ENCODE measurements around the gene SH3TC1. TPM values are rescaled to one million over a fixed set of nuclear protein-coding genes. Genes with fewer than 3 reads are reported as not detected.

The SH3TC1 gene
- total and polyA plus RNA-seq, 4 donors: 6.5 to 34.6 (median 25.8) TPM

DNA sequence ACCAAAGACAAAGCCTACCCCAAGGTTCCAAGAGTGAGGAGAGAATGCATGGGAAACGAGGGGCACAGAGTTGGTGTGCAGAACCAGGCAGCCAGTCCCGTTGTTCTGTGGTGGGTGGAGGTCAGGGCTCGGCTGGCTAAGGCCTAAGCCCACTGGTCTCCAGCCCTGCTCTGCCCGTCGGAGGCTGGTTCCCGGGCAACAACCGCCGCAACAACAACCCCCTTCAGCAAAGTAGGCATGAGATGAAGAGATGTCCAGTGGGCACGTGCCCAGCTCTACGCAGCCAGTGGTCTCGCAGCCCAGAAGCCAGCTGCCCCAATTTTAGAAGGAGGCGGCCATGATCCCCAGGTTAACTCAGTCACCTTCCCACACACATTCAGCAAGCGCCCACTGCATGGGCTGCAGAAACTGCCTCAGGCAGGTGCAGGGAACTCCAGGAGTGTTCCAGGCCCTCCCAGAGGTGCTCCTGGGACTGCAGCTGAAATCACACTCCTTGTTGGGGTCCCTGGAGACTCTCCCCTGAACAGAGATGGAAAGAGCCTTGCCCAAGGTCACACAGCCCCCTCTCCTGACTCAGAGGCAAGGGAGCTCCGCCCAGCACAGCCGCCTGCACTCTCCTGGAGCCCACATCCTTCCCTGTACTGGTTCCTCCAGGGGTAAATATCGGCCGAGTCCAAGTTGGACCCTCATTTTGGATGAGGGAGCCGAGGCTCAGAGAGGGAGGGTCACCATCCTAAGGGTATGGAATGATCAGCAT, 45.1 kb downstream of the SH3TC1 start:
- Histone ChIP-seq H3K9ac (ENCODE audit: low read depth in 1 of 2, low read length in 2 of 2) (no peak overlapping the region), H3K27me3 (ENCODE audit: control insufficient read depth in 4 of 4, insufficient read depth in 4 of 4, low read length in 3 of 4) (no peaks in the 10 kb centered on the region), H3K9me3 (ENCODE audit: control insufficient read depth in 4 of 4, low read length in 3 of 4) (no peaks in the 10 kb centered on the region), H3K4me1 (ENCODE audit: control insufficient read depth in 4 of 4, insufficient read depth in 4 of 4, low read length in 3 of 4) (peaks cover 13 to 28% (median 18%) of the 10 kb centered on the region in 4 donors), H3K4me3 (ENCODE audit: low read depth in 1 of 3, low read length in 3 of 3) (no peak overlapping the region), H3K36me3 (ENCODE audit: control insufficient read depth in 4 of 4, insufficient read depth in 3 of 4, low read depth in 1 of 4, low read length in 3 of 4) (peaks cover under 1 to 10% (median 4%) of the 10 kb centered on the region in 4 donors), H3K27ac (ENCODE audit: low read depth in 1 of 2, low read length in 2 of 2) (no peak overlapping the region)
- TF ChIP-seq, protein P1, sequence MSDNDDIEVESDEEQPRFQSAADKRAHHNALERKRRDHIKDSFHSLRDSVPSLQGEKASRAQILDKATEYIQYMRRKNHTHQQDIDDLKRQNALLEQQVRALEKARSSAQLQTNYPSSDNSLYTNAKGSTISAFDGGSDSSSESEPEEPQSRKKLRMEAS (IDR thresholded peaks at IDR 0.05): no peak
- TF ChIP-seq RAD21 (IDR thresholded peaks at IDR 0.05): no peak
- no peak for TF ChIP-seq HNF4A (conservative IDR thresholded peaks at IDR 0.05)
- TF ChIP-seq, protein P2, sequence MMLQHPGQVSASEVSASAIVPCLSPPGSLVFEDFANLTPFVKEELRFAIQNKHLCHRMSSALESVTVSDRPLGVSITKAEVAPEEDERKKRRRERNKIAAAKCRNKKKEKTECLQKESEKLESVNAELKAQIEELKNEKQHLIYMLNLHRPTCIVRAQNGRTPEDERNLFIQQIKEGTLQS (IDR thresholded peaks at IDR 0.05): no peak
- TF ChIP-seq, protein P3, sequence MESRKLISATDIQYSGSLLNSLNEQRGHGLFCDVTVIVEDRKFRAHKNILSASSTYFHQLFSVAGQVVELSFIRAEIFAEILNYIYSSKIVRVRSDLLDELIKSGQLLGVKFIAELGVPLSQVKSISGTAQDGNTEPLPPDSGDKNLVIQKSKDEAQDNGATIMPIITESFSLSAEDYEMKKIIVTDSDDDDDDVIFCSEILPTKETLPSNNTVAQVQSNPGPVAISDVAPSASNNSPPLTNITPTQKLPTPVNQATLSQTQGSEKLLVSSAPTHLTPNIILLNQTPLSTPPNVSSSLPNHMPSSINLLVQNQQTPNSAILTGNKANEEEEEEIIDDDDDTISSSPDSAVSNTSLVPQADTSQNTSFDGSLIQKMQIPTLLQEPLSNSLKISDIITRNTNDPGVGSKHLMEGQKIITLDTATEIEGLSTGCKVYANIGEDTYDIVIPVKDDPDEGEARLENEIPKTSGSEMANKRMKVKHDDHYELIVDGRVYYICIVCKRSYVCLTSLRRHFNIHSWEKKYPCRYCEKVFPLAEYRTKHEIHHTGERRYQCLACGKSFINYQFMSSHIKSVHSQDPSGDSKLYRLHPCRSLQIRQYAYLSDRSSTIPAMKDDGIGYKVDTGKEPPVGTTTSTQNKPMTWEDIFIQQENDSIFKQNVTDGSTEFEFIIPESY (IDR thresholded peaks at IDR 0.05): no peak
- TF ChIP-seq JUND (IDR thresholded peaks at IDR 0.05): no peak
- TF ChIP-seq SP1 (IDR thresholded peaks at IDR 0.05): no peak
- TF ChIP-seq YY1 (IDR thresholded peaks at IDR 0.05): no peak
- no peak for TF ChIP-seq TAF1 (conservative IDR thresholded peaks at IDR 0.05)
- TF ChIP-seq, protein P4, sequence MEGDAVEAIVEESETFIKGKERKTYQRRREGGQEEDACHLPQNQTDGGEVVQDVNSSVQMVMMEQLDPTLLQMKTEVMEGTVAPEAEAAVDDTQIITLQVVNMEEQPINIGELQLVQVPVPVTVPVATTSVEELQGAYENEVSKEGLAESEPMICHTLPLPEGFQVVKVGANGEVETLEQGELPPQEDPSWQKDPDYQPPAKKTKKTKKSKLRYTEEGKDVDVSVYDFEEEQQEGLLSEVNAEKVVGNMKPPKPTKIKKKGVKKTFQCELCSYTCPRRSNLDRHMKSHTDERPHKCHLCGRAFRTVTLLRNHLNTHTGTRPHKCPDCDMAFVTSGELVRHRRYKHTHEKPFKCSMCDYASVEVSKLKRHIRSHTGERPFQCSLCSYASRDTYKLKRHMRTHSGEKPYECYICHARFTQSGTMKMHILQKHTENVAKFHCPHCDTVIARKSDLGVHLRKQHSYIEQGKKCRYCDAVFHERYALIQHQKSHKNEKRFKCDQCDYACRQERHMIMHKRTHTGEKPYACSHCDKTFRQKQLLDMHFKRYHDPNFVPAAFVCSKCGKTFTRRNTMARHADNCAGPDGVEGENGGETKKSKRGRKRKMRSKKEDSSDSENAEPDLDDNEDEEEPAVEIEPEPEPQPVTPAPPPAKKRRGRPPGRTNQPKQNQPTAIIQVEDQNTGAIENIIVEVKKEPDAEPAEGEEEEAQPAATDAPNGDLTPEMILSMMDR (IDR thresholded peaks at IDR 0.05; ENCODE audit: low read depth, low read length, missing input control): no peak
- TF ChIP-seq FOXA1 (IDR thresholded peaks at IDR 0.05): no peak
- no peak for TF ChIP-seq FOXA2 (IDR thresholded peaks at IDR 0.05)
- WGBS: 92% methylated on average over 18 of the region's 18 CpGs
- DNase-seq (ENCODE audit: low spot score): no peak

DNA sequence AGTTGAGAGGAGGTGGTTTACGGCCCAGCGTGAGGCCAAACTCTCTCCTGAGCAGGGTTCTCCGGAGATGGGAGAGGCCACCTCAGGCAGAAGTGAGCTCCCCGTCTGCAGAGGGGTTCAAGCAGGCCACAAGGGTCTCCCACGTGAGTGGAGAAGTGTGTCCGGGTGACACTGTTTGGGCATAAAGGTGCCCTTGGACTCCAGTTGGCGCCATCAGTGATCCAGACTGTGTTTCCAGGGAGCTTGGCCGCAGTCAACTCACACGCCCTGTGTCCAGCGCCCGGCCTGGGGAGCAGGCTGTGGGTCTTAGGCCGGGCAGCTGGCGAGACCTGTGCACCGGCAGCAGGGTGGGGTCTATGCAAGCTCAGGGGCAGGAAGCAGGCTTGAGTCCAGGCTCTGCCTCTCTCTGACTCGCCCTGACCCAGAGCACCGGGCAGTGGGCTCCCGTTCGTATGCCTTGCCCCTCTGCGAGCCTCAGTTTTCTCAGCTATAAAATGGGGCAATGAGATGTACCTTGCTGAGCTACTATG, 45.9 kb downstream of the SH3TC1 start:
- TF ChIP-seq, protein P2 (IDR thresholded peaks at IDR 0.05): no peak
- TF ChIP-seq, protein P1 (IDR thresholded peaks at IDR 0.05): no peak
- TF ChIP-seq, protein P4 (IDR thresholded peaks at IDR 0.05; ENCODE audit: low read depth, low read length, missing input control): no peak
- TF ChIP-seq GABPA (IDR thresholded peaks at IDR 0.05 in 1 of 2, conservative IDR thresholded peaks at IDR 0.05 in 1 of 2) (no peak), FOXA1 (IDR thresholded peaks at IDR 0.05) (no peak), TAF1 (conservative IDR thresholded peaks at IDR 0.05) (no peak), SP1 (IDR thresholded peaks at IDR 0.05) (no peak)
- 96% methylated on average over 19 of the region's 19 CpGs for WGBS
- peaks cover 13 to 28% (median 18%) of the 10 kb centered on the region in 4 donors for H3K4me1 ChIP-seq (ENCODE audit: control insufficient read depth in 4 of 4, insufficient read depth in 4 of 4, low read length in 3 of 4)
- H3K27me3 ChIP-seq (ENCODE audit: control insufficient read depth in 4 of 4, insufficient read depth in 4 of 4, low read length in 3 of 4): no peaks in the 10 kb centered on the region
- peaks cover 0 to 6% (median 3%) of the 10 kb centered on the region in 4 donors for H3K36me3 ChIP-seq (ENCODE audit: control insufficient read depth in 4 of 4, insufficient read depth in 3 of 4, low read depth in 1 of 4, low read length in 3 of 4)
- no peak overlapping the region for H3K4me3 ChIP-seq (ENCODE audit: low read depth in 1 of 3, low read length in 3 of 3)
- H3K27ac ChIP-seq (ENCODE audit: low read depth in 1 of 2, low read length in 2 of 2): no peak overlapping the region
- H3K9ac ChIP-seq (ENCODE audit: low read depth in 1 of 2, low read length in 2 of 2): no peak overlapping the region
- no peak for DNase-seq (ENCODE audit: low spot score)
- no peaks in the 10 kb centered on the region for H3K9me3 ChIP-seq (ENCODE audit: control insufficient read depth in 4 of 4, low read length in 3 of 4)
